WTC11 (cell line): ENCODE results near the gene HTR5A.

Source experiments
- ATF2 ChIP-seq: sonication (generic); formaldehyde crosslinking; IDR thresholded peaks from 2 replicates; pipeline ENCODE4 v1.8.1; 2022; ENCODE audit warnings: low read depth, missing genetic modification reagents, borderline replicate concordance
- CBFB ChIP-seq: sonication (generic); formaldehyde crosslinking; IDR thresholded peaks from 2 replicates; pipeline ENCODE4 v1.8.1; 2022; ENCODE audit warnings: mild to moderate bottlenecking, low read depth, missing genetic modification reagents
- CTCF ChIP-seq: fragments of 200-600 bp; IDR thresholded peaks from 2 replicates; pipeline ENCODE4 v1.8.0; 2022; ENCODE audit warnings: antibody characterized with exemption
- E2F1 ChIP-seq: sonication (generic); formaldehyde crosslinking; IDR thresholded peaks from 2 replicates; pipeline ENCODE4 v1.8.0; 2022; ENCODE audit warnings: mild to moderate bottlenecking, missing genetic modification reagents
- ETV6 ChIP-seq: sonication (generic); formaldehyde crosslinking; IDR thresholded peaks from 2 replicates; pipeline ENCODE4 v1.8.1; 2022; ENCODE audit warnings: mild to moderate bottlenecking, missing genetic modification reagents
- FOXK1 ChIP-seq: sonication (generic); formaldehyde crosslinking; IDR thresholded peaks from 2 replicates; pipeline ENCODE4 v1.8.0; 2022; ENCODE audit warnings: mild to moderate bottlenecking, moderate library complexity, missing genetic modification reagents
- FOXP4 ChIP-seq: sonication (generic); formaldehyde crosslinking; IDR thresholded peaks from 2 replicates; pipeline ENCODE4 v1.8.0; 2022; ENCODE audit warnings: mild to moderate bottlenecking, missing genetic modification reagents
- KAT7 ChIP-seq: sonication (generic); formaldehyde crosslinking; IDR thresholded peaks from 2 replicates; pipeline ENCODE4 v1.8.1; 2023; ENCODE audit warnings: missing genetic modification reagents, mild to moderate bottlenecking, borderline replicate concordance
- USF1 ChIP-seq: sonication (generic); formaldehyde crosslinking; IDR thresholded peaks from 2 replicates; pipeline ENCODE4 v1.8.0; 2022; ENCODE audit warnings: mild to moderate bottlenecking, missing genetic modification reagents
- ZBTB21 ChIP-seq: sonication (generic); formaldehyde crosslinking; IDR thresholded peaks from 2 replicates; pipeline ENCODE4 v1.8.1; 2023; ENCODE audit warnings: mild to moderate bottlenecking, missing genetic modification reagents, borderline replicate concordance
- ZNF121 ChIP-seq: sonication (generic); formaldehyde crosslinking; IDR thresholded peaks from 2 replicates; pipeline ENCODE4 v1.8.0; 2023; ENCODE audit warnings: missing genetic modification reagents
- TF ChIP-seq, protein P1 (sequence below): sonication (generic); formaldehyde crosslinking; IDR thresholded peaks from 2 replicates; pipeline ENCODE4 v1.8.1; 2023; ENCODE audit warnings: mild to moderate bottlenecking, missing genetic modification reagents, moderate library complexity

DNA sequence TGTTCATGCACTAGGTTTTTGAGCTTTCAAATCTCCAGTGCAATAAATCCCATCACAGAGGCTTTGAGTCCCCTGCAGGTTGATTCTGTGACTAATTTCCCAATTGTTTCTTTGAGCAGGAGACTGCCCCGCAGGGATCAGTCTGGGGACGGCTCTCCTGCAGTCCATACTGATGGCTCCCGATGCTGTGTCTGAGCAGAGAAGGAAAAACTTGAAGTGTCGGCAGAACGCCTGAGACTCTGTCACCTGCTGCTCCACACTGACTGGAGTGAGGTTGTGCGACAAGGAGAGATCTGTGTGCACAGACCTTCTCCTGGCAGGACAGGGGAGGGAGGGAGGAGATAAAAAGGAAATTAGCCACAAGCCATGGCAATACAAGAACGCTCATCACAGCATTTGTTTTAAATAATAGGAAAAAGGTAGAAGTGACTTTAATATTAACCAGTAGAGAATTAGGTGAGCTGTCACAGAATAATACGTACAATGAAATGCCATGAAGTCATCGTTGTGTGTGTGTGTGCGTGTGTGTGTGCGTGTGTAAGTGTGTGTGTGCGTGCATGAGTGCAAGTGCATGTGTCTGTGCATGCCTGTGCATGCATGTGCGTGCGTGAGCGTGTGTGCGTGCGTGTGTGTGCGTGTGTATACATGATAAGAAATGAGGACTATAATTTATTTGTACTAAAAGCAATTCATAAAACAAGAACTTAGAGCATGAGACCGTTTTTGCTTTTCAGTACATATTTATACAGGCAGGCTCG lies 38.2 kb downstream of the HTR5A start:
- TF ChIP-seq, protein P1, sequence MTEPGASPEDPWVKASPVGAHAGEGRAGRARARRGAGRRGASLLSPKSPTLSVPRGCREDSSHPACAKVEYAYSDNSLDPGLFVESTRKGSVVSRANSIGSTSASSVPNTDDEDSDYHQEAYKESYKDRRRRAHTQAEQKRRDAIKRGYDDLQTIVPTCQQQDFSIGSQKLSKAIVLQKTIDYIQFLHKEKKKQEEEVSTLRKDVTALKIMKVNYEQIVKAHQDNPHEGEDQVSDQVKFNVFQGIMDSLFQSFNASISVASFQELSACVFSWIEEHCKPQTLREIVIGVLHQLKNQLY: no peak
- no peak for TF ChIP-seq ZNF121 (CRISPR knock-in tag)
- no peak for TF ChIP-seq ATF2 (CRISPR knock-in tag)
- no peak for TF ChIP-seq ZBTB21 (CRISPR knock-in tag)
- no peak for TF ChIP-seq CTCF
- TF ChIP-seq ETV6: no peak
- TF ChIP-seq FOXP4 (CRISPR knock-in tag): no peak
- no peak for TF ChIP-seq E2F1 (CRISPR knock-in tag)
- TF ChIP-seq CBFB: no peak
- no peak for TF ChIP-seq KAT7 (CRISPR knock-in tag)
- no peak for TF ChIP-seq USF1
- TF ChIP-seq FOXK1 (CRISPR knock-in tag): no peak
